Fibroblast of skin of scalp (primary cell): ENCODE data around the gene MED16.
"Not testable (repeated sequence)": the region's sequence is repeated elsewhere in the genome, so short reads cannot be mapped to it uniquely, and the experiment has no call there.

ENCODE experiments used
- DNase-seq: peaks from one replicate; pipeline ENCODE4 v3.0.0-alpha.2; 2013

MED16 gene

GRCh38 chr19:825897-826644, 66.9 kb downstream of the MED16 start:
- DNase-seq = no peak

DNA sequence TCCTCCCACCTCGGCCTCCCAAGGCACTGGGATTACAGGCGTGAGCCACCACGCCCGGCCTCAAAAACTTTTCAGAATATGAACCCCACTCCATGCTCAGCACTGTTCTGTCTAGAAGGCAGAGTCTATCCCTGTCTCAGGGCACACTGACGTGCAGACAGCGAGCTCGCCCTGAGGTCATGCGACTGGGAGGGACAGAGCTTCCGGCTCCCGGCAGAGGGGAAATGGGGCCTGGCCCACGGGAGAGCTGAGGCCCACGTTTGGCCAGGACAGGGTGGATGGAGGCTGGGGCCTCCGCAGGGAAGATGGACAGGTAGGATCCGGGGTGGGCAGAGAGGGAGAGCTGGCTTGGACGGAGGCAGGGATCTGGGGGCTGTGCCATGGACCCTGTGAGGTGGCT, 68.1 kb downstream of the MED16 start:
- DNase-seq = no peak

GRCh38 chr19:823565-824121, 69.3 kb downstream of the MED16 start:
- DNase-seq = no peak

- DNase-seq = no peak
These were observed 71.0 kb downstream of the MED16 start, which contains the start of gene PLPPR3 for GRCh38 chr19:821825-822503. Gene PLPPR3, minus strand, starts transcription at chr19:821955. Its CDS starts 396 bp downstream, at chr19:821559.

DNA sequence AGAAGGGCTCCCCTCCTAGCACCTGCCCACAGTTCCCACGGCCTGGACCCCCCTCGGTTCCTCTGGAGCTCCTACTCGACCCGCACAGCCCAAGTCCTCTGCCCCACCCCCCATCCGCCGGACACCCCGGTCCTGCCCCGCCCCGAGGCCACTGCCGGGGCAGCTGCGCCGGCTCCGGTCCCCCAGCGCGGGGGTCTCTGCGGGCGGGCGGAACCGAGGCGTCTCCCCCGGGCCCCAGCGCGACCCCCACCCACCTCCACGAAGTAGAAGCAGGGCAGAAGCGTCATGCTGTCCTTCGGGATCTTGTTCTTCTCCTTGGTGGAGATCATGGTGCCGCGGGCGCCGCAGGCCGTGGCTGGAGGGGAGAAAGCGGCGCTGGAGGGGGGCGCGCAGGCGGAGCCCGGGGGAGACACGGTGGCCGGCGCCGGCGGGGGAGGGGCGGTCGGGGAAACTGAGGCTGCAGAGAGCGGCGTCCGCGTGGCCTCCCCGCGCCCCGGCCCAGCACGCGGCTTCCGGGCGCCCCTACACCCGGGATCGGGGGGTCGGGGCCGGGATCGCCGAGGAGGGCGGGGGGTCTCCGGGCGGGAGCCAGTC, 71.7 kb downstream of the MED16 start:
- DNase-seq = no peak

DNA sequence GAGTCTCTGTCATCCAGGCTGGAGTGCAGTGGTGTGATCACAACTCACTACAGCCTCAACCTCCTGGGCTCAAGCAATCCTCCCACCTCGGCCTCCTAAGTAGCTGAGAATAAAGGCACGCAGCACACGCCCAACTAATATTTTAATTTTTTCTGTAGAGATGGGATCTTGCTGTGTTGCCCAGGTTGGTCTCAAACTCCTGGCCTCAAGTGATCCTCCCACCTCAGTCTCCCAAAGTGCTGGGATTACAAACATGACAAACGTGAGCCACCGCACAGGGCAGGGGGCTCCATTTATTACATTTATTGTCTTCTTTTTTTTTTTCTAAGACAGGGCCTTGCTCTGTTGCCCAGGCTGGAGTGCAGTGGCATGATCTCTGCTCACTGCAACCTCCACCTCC, 72.8 kb downstream of the MED16 start:
- DNase-seq = not testable (repeated sequence)
